Raji (cell line): ENCODE data around the gene CYP39A1.

Experiments
- POLR2A ChIP-seq: IDR thresholded peaks from 2 replicates; pipeline ENCODE4 v1.6.1; 2011; ENCODE audit warnings: low read depth, low read length, control low read depth; ENCODE audit not compliant: insufficient read depth

The CYP39A1 gene

DNA sequence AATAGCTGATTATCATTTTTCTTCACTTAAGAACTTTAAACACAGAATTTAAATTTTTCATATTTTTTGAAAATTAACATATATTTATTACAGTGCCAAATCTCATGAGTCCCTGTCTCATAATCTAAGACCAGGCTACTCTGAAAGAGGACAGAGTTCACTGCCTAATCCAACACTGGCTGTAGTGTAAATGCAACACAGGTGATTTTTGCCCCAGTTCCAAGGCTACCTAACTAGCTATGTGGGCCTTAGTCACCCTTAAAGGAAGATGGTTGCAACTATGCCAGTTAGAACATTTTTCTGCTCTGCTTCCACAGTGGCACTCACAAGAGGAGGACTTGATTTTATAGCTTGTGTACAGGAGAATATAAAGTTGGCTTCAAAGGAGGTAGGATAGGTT, 5.0 kb upstream of the CYP39A1 start:
- no peak for TF ChIP-seq POLR2A

DNA sequence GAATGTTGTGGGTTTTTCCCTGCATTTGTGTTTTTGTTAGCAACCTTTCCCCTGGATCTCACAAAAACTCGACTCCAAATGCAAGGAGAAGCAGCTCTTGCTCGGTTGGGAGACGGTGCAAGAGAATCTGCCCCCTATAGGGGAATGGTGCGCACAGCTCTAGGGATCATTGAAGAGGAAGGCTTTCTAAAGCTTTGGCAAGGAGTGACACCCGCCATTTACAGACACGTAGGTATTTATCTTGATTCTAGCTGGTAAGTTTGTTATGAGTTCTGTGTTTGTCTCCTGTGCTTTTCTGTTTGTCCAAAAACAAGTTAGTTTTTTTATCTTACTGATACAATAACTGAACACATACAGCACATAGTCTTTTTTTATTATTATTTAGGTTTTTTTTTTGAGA, 3.2 kb upstream of the CYP39A1 start:
- no peak for TF ChIP-seq POLR2A

- TF ChIP-seq POLR2A = no peak
These were observed 999 bp upstream of the CYP39A1 start for GRCh38 chr6:46653439-46654195.

- no peak for TF ChIP-seq POLR2A
These were observed 401 bp downstream of the CYP39A1 start for GRCh38 chr6:46652232-46652602.

DNA sequence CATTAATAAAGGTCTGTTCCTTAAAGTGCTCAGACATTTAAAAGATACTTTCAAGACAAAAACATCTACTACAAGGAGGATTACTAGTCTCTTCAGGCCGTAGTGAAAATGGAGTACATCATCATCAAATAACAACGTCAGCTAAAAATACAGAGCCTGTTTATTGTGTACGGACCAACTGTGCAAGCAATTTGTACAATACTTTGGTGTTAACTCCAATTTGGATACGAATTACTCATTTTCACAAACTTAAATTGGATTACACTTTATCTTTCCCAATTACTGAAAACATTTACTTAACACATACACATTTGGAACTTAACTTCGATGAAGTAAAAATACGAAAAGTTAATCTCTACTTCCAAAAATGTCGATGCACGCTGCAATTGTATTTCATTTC, 802 bp downstream of the CYP39A1 start:
- no peak for TF ChIP-seq POLR2A

GRCh38 chr6:46651006-46651405, 1.6 kb downstream of the CYP39A1 start:
- TF ChIP-seq POLR2A = no peak

GRCh38 chr6:46648869-46649492, 3.6 kb downstream of the CYP39A1 start:
- no peak for TF ChIP-seq POLR2A

GRCh38 chr6:46645265-46645664, 7.4 kb downstream of the CYP39A1 start:
- TF ChIP-seq POLR2A = no peak

DNA sequence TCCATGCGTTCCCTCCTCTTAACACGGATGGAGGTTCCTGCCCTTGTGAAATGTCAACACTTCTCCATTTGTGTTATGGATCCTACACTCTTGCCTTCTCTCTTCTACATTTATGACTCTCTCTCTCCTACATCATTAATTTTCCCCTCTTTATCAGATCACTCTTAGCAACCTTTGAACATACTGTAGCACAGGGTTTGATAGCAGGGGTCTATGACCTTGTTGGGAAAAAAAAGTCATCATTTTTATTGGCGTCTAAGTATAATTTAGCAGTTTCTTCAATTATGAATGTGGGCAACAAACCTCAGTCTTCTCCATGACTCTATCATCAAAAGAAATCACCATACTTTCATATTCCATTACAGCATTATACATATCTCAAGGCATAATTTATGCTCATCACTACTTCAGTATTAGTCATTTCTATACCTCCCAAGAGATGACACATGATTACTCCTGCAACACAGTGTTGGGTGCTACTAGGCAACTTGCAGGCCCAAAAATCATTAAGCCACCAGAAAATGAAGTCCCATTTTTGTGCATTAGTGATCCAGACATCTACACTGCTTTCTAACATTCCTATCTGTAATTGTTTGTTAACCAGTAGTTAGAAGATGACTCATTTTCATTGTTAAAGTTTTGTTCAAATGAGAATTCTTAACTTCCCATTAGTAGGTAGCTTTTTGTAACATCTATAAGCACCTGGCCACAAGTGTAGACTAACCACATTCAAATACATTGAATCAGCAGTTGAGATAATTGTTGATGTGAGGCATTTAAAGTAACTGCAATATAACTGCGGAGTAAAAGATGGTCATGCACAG, 9.5 kb downstream of the CYP39A1 start:
- peak; percentile 17; the same call in 1 of the 2 replicates for TF ChIP-seq POLR2A

DNA sequence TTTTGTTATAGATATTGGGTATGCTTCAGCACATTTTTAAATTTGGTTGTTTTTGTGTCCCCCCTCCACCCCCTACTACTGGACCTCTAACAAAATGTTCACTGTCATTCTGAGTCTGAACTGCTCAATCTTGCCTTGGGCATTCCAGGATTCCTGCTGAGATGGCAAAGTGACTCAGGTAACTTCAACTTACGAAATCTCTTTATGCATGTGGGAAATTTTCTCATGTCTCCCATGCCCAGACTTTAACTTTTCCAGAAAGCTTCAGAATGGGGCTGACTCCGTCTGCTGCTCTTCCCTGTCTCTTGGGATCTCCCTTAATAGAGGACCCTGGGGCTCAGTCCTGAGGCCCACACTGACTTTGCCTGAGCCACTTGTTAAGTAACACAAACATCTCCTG, 14.0 kb downstream of the CYP39A1 start:
- TF ChIP-seq POLR2A = no peak

- no peak for TF ChIP-seq POLR2A
These were observed 14.7 kb downstream of the CYP39A1 start for GRCh38 chr6:46637933-46638332.

- peak; percentile 60; the same call in 1 of the 2 replicates for TF ChIP-seq POLR2A
These were observed 15.5 kb downstream of the CYP39A1 start for GRCh38 chr6:46637145-46637544.

GRCh38 chr6:46635462-46635861, 17.2 kb downstream of the CYP39A1 start:
- no peak for TF ChIP-seq POLR2A

DNA sequence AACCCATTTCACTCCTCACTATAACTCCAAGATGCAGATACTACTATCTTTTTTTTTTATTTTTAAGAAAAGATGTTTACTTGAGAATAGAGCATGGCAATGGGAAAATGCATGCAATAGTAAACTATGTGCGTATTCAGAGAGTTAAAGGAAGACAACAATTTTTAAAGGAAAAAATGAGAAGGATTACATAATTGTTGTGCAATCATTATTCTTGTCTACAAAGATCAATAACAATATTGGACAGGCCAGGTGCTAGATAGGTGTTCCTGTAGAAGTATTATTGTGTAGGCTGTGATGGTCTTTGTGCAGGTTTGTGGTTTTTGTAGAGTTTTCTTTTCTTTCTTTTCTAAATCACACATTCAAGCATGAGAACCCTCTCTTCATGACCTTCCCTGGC, 20.6 kb downstream of the CYP39A1 start:
- TF ChIP-seq POLR2A = no peak

GRCh38 chr6:46629691-46630090, 22.9 kb downstream of the CYP39A1 start:
- no peak for TF ChIP-seq POLR2A

DNA sequence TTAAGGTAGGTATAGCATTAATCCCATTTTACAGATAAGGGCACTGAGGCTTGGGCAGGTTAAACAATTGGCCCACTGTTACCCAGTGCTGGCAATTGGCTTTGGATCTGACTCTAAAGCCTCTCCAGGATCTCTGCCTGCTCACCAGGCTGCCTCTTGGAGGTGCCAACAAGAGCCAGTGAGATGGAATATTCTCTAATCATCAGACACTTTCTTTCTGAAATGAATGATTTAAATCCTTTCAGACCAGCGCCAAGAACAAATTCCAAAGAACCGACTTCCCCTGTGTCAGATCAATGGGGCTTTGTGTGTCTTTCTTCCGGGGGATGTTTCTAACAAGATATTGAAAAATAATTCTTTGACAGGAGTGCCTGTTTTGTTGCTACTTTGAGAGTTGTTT, 23.6 kb downstream of the CYP39A1 start:
- no peak for TF ChIP-seq POLR2A
